ENCODE data around the gene ZFP36L1.

DNA sequence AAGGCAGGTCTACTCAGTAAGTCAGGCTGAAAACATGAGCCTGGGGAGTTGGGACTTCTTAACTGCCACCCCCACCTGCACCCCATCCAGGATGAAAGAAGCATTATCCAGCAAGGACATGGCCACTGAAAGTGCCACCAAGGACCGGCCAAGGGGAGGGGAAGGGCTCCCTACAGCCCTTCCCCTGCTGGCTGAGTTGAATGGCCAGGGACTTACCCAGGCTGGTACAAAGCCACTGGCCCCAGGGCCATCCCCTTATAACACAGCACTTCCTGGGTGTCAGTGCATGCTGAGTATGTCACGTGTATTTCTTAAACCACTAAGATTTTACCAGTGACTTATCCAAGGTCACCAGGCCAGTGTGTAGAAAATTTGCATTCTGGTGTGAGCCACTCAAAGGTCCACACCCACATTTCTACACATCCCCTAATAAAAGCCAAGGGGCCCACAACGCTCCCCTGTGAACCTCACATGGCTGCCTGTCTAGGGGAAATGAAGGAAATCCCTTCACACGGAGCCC, 29.3 kb upstream of the ZFP36L1 start:
- TF ChIP-seq, protein P1, sequence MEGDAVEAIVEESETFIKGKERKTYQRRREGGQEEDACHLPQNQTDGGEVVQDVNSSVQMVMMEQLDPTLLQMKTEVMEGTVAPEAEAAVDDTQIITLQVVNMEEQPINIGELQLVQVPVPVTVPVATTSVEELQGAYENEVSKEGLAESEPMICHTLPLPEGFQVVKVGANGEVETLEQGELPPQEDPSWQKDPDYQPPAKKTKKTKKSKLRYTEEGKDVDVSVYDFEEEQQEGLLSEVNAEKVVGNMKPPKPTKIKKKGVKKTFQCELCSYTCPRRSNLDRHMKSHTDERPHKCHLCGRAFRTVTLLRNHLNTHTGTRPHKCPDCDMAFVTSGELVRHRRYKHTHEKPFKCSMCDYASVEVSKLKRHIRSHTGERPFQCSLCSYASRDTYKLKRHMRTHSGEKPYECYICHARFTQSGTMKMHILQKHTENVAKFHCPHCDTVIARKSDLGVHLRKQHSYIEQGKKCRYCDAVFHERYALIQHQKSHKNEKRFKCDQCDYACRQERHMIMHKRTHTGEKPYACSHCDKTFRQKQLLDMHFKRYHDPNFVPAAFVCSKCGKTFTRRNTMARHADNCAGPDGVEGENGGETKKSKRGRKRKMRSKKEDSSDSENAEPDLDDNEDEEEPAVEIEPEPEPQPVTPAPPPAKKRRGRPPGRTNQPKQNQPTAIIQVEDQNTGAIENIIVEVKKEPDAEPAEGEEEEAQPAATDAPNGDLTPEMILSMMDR (IDR thresholded peaks at IDR 0.05), result no peak
- no peak for TF ChIP-seq POLR2A (IDR thresholded peaks at IDR 0.05)
